Inflammatory macrophage treated with lipopolysaccharide for 1 hour (primary cell): ENCODE measurements around the gene SLC2A4RG.
"Not testable (repeated sequence)": the region's sequence is repeated elsewhere in the genome, so short reads cannot be mapped to it uniquely, and the experiment has no call there.

Experiments
- DNase-seq, 2 donors: peaks; one replicate each; pipeline ENCODE4 v3.0.0-alpha.2; 2020 to 2022

Gene SLC2A4RG

DNA sequence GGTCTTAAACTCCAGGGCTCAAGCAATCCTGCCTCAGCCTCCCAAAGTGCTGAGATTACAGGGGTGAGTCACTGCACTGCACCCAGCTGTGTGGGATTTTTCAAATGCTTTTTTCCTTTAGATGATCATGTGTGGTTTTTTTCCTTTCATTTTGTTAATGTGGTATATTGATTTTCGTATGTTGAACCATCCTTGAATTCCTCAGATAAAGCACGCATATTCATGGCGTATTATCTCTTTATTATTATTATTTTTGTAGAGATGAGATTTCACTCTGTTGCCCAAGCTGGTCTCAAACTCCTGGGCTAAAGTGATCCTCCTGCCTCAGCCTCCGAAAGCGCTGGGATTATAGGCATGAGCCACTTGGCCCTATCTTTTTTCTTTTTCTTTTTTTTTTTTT, 24.7 kb upstream of the SLC2A4RG start:
- DNase-seq: no peak

DNA sequence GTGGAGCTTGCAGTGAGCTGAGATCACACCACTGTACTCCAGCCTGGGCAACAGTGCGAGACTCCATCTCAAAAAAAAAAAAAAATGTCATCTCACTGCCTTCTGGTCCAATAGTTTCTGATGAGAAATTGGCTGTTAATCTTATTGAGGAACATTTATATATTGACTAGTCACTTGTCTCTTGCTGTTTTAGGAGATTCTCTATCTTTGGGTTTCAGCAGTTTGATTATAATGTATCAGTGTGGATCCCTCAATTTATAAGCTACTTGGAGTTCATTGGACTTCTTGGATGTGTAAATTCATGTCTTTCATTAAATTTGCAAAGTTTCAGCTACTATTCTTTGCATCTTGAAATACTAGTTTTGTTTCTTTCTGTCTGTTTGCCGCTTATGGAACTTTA, 20.6 kb upstream of the SLC2A4RG start:
- DNase-seq: no peak

DNA sequence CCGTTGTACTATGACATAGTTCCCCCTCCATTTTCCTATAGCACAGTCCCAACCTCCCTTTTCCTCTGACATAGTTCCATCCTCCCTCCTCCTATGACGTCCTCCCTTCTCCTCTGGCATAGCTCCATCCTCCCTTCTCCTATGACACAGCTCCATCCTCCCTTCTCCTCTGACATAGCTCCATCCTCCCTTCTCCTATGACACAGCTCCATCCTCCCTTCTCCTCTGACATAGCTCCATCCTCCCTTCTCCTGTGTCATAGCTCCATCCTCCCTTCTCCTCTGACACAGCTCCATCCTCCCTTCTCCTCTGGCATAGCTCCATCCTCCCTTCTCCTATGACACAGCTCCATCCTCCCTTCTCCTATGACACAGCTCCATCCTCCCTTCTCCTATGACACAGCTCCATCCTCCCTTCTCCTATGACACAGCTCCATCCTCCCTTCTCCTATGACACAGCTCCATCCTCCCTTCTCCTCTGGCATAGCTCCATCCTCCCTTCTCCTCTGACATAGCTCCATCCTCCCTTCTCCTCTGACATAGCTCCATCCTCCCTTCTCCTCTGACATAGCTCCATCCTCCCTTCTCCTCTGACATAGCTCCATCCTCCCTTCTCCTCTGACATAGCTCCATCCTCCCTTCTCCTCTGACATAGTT, 16.5 kb upstream of the SLC2A4RG start:
- DNase-seq: not testable (repeated sequence)

DNA sequence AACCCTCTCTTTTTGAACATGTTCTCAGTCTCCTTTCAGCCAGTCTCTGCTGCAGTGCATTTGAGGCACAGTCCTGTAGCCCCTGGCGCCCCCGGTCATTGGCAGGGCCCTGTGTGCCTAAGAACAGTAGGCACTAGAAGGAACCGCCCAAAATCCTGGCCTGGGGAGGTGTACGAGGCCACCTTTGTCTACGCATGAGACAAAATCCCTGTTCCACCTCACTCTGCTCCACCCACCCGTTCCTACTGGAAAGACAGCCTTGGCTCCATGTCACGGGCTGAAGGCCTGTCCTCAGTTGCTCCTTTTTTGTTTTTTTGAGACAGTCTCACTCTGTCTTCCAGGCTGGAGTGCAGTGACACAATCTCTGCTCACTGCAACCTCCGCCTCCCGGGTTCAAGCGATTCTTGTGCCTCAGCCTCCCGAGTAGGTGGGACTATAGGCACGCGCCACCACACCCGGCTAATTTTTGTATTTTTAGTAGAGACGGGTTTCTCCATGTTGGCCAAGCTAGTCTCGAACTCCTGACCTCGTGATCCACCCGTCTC, 9.3 kb upstream of the SLC2A4RG start:
- not testable (repeated sequence) for DNase-seq

DNA sequence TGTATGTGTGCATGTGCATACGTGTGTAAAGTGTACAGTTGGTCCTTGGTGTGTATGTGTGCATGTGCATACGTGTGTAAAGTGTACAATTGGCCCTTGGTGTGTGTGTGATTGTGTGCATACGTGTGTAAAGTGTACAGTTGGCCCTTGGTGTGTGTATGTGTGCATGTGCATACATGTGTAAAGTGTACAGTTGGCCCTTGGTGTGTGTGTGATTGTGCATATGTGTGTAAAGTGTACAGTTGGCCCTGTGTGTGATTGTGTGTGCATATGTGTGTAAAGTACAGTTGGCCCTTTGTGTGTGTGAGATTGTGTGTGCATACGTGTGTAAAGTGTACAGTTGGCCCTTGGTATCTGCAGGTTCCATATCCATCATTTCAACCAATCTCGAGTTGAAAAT, 8.2 kb upstream of the SLC2A4RG start:
- no peak for DNase-seq

DNA sequence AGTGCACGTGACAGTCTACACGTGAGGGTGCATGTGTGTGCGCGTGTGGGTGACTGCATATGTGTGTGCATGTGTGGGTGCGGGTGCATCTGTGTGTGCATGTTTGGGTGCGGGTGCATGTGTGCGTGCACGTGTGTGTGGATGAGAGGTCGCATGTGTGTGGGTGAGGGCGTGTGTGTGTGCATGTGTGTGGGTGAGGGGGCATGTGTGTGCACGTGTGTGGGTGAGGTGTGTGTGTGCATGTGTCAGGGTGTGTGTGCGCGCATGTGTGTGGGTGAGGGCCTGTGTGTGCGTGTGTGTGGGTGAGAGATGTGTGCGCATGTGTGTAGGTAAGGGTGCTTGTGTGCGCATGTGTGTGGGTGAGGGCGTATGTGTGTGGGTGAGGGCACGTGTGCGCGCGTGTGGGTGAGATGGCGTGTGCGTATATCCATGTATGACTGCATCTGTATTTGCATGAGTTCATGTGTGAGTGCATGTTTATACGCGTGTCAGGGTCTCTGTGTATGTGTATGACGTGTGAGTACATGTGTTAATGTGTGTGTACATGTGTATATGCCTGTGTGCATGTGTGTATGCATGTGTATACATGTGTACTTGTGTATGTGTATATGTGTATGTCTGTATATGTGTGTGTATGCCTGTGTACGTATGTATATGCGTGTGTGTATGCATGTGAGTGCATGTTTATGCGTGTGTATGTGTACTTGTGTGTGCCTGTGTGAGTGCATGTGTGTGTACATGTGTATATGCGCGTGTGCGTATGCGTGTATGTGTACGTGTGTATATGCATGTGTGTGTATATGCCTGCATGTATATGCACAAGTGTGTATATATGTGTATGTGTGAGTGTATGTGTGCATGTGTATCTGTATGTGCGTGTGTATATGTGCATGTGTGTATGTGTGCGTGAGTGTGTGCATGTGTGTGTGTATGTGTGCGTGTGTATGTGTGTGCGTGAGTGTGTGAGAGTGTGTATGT, 7.2 kb upstream of the SLC2A4RG start:
- DNase-seq: no peak

DNA sequence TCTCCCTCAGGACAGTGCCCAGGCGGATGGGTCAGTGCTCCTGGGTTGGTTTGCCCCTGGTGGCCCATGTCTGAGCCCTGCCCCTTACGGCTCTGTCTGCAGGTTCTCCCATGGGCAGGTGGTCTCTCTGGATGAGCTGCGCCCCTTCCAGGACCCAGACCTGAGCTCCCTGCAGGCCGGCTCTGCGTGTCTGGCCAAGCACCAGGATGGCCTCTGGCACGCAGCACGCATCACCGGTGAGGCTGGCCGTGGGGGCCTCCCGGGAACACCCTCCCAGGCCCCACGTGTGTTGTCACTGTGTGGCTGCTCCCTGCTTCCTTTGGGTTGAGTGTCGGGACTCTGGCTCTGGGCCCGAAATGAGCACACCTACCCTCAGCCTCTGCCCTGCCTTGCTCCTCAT, 6.5 kb upstream of the SLC2A4RG start:
- DNase-seq: no peak

DNA sequence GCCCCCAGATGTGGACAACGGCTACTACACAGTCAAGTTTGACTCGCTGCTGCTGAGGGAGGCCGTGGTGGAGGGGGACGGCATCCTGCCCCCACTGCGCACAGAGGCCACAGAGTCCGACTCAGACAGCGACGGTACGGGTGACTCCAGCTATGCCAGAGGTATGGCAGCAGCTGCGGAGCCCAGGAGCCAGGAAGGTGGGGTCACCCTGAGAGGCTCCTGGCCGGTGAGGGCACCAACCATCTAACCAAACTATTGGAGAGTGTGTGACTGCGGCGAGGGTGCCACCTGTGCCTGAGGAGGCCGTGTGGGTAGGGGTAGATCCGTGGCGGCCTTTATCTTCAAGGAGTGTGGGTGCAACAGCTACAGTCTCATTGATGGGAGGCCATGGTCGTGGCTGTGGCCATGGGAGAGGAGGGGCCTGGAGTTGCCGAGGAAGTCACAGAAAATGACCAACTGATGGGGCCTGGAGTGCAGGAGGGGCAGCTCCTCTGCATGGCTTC, 5.9 kb upstream of the SLC2A4RG start:
- DNase-seq: no peak

DNA sequence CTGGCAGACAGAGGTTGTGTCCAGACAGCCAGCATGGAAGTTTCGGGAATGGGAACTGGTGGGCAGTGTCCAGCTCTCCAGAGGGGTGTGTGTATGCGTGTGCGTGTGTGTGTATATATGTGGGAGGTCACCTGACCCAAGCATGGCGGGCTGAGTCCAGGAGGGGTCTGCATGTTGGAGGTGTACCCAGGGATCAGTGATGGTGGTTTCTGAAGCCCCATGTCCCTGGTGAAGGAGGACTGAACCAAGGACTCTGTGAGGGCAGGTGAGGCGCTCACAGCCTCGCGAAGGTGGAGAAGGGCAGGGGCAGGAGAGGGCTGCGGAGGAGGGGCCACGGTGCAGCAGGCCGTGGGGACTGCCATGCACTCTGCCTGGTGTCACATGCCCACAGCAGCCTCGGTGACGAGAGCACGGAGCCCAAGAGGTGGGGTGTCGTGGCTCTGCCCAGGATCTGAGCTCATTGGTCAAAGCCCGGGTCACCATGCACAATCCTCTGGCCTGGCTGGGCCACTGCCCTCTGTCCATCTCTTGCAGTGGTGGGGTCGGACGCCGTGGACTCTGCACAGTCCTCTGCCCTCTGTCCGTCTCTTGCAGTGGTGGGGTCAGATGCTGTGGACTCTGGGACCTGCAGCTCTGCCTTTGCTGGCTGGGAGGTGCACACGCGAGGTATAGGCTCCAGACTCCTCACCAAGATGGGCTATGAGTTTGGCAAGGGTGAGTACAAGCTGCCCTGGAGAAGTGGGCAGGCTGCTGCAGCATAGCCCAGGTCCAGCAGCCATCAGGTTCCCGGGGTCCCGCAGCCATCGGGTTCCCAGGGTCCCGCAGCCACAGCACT, 5.2 kb upstream of the SLC2A4RG start:
- DNase-seq: no peak

DNA sequence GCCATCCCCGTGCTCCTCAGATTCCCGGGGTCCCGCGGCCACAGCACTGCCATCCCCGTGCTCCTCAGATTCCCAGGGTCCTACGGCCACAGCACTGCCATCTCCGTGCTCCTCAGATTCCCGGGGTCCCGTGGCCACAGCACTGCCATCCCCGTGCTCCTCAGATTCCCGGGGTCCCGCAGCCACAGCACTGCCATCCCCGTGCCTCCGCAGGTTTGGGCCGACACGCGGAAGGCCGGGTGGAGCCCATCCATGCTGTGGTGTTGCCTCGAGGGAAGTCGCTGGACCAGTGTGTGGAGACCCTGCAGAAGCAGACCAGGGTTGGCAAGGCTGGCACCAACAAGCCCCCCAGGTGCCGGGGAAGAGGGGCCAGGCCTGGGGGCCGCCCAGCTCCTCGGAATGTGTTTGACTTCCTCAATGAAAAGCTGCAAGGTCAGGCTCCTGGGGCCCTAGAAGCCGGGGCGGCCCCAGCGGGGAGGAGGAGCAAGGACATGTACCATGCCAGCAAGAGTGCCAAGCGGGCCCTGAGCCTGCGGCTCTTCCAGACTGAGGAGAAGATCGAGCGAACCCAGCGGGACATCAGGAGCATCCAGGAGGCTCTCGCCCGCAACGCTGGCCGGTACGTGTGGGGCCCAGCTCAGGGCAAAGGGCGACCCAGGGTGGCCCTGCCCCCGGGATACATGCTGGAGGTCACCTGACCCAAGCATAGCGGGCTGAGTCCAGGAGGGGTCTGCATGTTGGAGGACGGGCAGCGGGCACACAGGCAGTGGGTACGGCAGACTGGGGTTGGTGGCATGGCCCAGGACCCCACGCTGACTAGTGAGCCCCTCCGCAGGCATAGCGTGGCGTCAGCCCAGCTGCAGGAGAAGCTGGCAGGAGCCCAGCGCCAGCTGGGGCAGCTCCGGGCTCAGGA, 4.4 kb upstream of the SLC2A4RG start:
- DNase-seq: no peak

DNA sequence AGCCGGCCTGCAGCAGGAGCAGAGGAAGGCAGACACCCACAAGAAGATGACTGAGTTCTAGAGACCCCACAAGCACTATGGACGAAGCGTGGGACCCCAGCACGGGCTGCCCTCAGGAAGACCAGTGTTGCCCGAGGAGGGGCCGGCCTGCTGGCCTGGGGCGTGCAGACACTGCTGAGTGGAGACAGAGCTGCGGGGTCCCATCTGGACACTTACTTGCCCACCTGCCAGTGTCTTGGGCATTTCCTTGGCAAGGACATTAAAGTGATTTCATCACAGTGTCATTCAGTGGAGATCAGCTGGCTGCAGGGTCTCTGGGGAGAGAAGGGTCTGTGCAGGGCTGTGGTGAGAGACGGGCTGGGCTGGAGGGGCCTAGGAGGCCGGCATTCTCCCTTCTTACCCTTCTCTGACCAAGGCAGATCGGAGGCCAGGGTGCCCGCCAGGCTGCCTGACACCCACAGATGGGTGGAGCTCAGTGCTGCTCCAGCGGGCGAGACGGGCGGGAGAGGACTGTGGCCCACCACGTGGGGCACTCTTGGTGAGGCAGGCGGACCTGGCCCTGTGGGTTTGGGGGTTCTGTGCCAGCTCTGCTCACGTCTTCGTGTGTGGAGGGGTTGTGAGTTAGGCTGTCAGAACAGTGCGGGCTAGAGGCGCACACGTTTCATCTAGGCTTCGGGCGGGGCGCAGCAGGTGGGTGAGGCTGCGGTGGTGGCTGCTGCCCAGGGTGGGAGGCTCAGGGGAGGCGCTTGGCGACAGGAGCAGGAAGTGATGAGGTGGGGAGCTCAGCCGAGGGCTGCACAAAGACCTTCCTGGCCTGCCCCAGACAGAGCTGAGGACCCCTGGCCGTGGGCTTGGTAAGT, 3.5 kb upstream of the SLC2A4RG start, which contains the start of gene LIME1:
Gene LIME1, plus strand, starts transcription at position 806 of the 860 bp plus-strand sequence. CDS start 886 bp downstream, outside the sequence.
- DNase-seq: peak in 1 of 2 donors; percentile 12

DNA sequence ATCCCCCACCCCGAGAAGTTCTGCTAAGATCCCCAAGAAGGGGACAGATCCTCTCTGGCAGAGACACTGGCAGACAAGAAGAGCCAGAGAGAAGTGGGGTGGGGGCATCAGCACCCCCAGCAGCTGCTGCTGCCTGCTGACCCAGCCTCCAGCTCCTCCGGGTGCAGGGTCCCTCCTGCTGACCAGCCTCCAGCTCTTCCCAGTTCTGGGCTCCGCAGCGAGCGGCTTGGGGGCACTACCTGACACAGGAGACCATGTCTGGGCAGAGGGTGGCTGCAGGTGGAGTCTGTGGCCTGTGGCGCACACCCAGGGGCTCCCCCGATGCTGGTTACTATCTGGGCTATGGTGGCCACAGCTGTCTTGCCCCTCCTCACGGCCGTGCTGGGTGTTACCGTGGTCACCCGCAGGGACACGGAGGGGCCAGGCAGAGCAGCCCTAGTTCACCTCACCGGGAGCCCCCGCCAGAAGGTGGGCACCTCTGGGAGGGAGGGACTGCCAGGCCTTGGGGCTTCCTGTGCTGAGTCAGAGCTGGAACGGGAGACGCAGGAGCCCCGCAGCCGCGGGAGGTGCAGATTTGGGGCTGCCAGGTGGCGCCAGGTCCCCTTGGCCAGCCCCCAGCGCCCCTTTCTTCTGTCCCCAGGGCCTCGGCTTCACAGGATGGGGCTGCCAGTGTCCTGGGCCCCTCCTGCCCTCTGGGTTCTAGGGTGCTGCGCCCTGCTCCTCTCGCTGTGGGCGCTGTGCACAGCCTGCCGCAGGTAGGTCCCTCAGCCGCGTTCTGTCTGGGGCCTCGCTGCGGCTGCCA, 2.5 kb upstream of the SLC2A4RG start:
- DNase-seq: no peak

GRCh38 chr20:63737695-63737944, 2.0 kb upstream of the SLC2A4RG start:
- DNase-seq: no peak

DNA sequence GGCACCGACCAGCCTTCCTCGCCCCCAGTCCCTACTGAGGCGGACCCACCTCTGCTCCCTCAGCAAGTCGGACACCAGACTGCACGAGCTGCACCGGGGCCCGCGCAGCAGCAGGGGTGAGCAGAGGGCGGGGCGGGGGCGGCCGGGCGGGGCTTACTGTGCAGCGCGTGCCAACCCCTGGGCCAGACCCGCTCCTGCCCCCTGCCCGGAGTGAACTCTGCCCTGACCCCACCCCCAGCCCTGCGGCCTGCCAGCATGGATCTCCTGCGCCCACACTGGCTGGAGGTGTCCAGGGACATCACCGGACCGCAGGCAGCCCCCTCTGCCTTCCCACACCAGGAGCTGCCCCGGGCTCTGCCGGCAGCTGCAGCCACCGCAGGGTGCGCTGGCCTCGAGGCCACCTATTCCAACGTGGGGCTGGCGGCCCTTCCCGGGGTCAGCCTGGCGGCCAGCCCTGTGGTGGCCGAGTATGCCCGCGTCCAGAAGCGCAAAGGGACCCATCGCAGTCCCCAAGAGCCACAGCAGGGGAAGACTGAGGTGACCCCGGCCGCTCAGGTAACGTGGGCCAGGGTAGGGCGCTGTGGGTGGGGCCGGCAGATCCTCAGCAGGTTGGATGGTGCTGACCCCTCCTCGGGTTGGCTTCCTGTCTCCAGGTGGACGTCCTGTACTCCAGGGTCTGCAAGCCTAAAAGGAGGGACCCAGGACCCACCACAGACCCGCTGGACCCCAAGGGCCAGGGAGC, 1.5 kb upstream of the SLC2A4RG start:
- no peak for DNase-seq

DNA sequence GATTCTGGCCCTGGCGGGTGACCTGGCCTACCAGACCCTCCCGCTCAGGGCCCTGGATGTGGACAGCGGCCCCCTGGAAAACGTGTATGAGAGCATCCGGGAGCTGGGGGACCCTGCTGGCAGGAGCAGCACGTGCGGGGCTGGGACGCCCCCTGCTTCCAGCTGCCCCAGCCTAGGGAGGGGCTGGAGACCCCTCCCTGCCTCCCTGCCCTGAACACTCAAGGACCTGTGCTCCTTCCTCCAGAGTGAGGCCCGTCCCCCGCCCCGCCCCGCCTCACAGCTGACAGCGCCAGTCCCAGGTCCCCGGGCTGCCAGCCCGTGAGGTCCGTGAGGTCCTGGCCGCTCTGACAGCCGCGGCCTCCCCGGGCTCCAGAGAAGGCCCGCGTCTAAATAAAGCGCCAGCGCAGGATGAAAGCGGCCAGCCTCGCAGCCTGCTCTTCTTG, 868 bp upstream of the SLC2A4RG start:
- peak in 1 of 2 donors; percentile 7 for DNase-seq

DNA sequence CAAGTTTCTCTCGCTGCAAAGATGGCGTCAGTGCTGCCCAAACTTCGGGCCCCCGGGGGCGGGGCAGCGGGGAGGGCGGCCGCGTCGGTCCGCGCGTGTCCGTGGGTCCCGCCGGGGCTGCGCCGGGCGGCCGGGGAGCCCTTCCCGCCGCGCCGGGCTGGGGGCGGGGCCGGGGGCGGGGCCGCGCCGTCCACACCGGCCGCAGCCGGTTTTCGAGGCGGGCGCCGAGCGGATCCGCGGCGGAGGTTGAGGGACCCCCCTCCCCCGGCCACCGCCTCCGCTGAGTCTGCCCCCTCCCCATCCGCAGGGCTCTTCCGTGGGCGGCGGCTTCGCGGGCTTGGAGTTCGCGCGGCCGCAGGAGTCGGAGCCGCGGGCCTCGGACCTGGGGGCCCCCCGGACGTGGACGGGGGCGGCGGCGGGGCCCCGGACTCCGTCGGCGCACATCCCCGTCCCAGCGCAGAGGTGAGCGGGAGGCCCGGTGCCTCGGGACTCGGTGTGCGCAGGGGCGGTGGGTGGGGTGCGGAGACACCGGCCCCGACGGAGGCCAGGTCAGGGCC, 572 bp downstream of the SLC2A4RG start:
- DNase-seq: peak in 1 of 2 donors; percentile 23

GRCh38 chr20:63740627-63741353, 1.2 kb downstream of the SLC2A4RG start:
- peak; percentile 28 to 48 for DNase-seq

- no peak for DNase-seq
These were observed 1.7 kb downstream of the SLC2A4RG start for GRCh38 chr20:63741354-63741675.
